PC-9 (cell line): ENCODE data around the gene NR2F1-AS1.

Experiments
- EZH2 ChIP-seq: fragments of 200-600 bp; sonication (generic); IDR thresholded peaks from 2 replicates; pipeline ENCODE4 v1.8.0; 2017; ENCODE audit warnings: antibody characterized with exemption, low read depth
- TF ChIP-seq, protein P1 (sequence below): fragments of 200-600 bp; sonication (generic); conservative IDR thresholded peaks from 2 replicates; pipeline ENCODE4 v1.6.1; 2017; ENCODE audit warnings: mixed run types, antibody characterized with exemption, mild to moderate bottlenecking, moderate library complexity

DNA sequence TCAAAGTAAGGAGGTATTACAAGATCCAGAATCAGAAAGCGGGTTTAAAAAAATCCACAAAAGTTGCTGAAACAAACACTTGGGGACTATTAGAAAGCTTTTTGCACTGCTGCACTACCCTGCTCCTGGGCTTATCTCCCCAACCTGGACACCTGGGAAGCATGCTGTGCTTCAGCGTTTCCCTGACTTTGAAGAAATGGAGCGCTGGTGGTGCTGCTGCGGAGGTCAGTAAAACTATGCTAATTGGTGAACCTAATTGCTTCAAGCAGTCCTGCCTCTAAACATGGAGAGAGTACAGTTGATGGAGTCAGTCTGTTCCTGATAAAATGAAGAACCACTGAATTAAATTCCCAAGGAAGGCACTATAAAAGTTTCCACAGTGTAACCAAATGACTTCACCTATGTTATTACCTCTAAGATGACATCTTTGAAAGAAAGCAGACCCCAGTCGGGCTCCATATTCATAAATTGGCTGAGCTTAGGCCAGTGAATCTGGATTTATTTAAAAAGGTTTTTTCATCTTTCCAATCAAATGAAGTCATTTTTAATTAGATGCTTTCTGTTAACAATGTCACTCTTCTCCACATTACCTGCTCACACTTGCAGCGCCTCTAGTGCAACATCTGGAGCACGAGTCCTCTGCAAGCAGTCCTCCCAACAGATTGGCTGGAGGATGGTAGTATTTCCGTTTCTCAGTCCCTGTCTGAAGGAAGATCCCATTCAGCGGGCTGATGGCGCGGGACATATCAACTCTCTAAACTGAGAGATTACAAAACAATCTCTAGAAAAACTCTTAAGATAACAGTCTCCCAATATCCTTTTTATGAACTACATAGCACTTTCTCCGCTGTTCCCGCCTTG, 11.5 kb downstream of the NR2F1-AS1 start:
- TF ChIP-seq, protein P1, sequence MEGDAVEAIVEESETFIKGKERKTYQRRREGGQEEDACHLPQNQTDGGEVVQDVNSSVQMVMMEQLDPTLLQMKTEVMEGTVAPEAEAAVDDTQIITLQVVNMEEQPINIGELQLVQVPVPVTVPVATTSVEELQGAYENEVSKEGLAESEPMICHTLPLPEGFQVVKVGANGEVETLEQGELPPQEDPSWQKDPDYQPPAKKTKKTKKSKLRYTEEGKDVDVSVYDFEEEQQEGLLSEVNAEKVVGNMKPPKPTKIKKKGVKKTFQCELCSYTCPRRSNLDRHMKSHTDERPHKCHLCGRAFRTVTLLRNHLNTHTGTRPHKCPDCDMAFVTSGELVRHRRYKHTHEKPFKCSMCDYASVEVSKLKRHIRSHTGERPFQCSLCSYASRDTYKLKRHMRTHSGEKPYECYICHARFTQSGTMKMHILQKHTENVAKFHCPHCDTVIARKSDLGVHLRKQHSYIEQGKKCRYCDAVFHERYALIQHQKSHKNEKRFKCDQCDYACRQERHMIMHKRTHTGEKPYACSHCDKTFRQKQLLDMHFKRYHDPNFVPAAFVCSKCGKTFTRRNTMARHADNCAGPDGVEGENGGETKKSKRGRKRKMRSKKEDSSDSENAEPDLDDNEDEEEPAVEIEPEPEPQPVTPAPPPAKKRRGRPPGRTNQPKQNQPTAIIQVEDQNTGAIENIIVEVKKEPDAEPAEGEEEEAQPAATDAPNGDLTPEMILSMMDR: no peak
- TF ChIP-seq EZH2: no peak
